ENCODE measurements around the gene INPP4B.
A peak's percentile ranks its signal among the peaks of the same experiment; 100 is the strongest.

Gene INPP4B

GRCh38 chr4:142126890-142127497, 719.1 kb downstream of the INPP4B start:
- DNase-seq (ENCODE audit: low spot score), result peak; percentile 39

- no peak for DNase-seq (ENCODE audit: low spot score)
These were observed 721.2 kb downstream of the INPP4B start for GRCh38 chr4:142124874-142125273.

- no peak for DNase-seq (ENCODE audit: low spot score)
These were observed 724.4 kb downstream of the INPP4B start for GRCh38 chr4:142121448-142122350.

- no peak for DNase-seq (ENCODE audit: low spot score)
These were observed 725.2 kb downstream of the INPP4B start for GRCh38 chr4:142120921-142121320.

- DNase-seq (ENCODE audit: low spot score), result no peak
These were observed 733.6 kb downstream of the INPP4B start for GRCh38 chr4:142112451-142112850.

- no peak for DNase-seq (ENCODE audit: low spot score)
These were observed 736.0 kb downstream of the INPP4B start for GRCh38 chr4:142110136-142110535.

- no peak for DNase-seq (ENCODE audit: low spot score)
These were observed 742.1 kb downstream of the INPP4B start for GRCh38 chr4:142104041-142104440.

- DNase-seq (ENCODE audit: low spot score), result no peak
These were observed 744.7 kb downstream of the INPP4B start for GRCh38 chr4:142101401-142101800.

GRCh38 chr4:142100941-142101340, 745.2 kb downstream of the INPP4B start:
- DNase-seq (ENCODE audit: low spot score), result no peak

- DNase-seq (ENCODE audit: low spot score), result no peak
These were observed 747.1 kb downstream of the INPP4B start for GRCh38 chr4:142098900-142099545.

GRCh38 chr4:142098380-142098779, 747.7 kb downstream of the INPP4B start:
- DNase-seq (ENCODE audit: low spot score), result no peak

GRCh38 chr4:142097015-142097414, 749.1 kb downstream of the INPP4B start:
- no peak for DNase-seq (ENCODE audit: low spot score)

- peak; percentile 70 for DNase-seq (ENCODE audit: low spot score)
These were observed 750.1 kb downstream of the INPP4B start for GRCh38 chr4:142095886-142096605.

GRCh38 chr4:142092941-142093340, 753.2 kb downstream of the INPP4B start:
- DNase-seq (ENCODE audit: low spot score), result no peak

- DNase-seq (ENCODE audit: low spot score), result peak; percentile 70
These were observed 754.4 kb downstream of the INPP4B start for GRCh38 chr4:142091691-142092182.

- peak; percentile 73 for DNase-seq (ENCODE audit: low spot score)
These were observed 755.0 kb downstream of the INPP4B start for GRCh38 chr4:142091085-142091513.

GRCh38 chr4:142088906-142089305, 757.2 kb downstream of the INPP4B start:
- DNase-seq (ENCODE audit: low spot score), result peak; percentile 44

- no peak for DNase-seq (ENCODE audit: low spot score)
These were observed 760.4 kb downstream of the INPP4B start for GRCh38 chr4:142085513-142086292.

GRCh38 chr4:142083264-142083663, 762.8 kb downstream of the INPP4B start:
- DNase-seq (ENCODE audit: low spot score), result no peak

- DNase-seq (ENCODE audit: low spot score), result no peak
These were observed 765.1 kb downstream of the INPP4B start for GRCh38 chr4:142081025-142081424.

GRCh38 chr4:142079959-142080358, 766.1 kb downstream of the INPP4B start:
- no peak for DNase-seq (ENCODE audit: low spot score)

Data from AG20443 (cell line).